Activated CD4-positive, CD25-positive, alpha-beta regulatory T cell treated with anti-CD3 and anti-CD28 coated beads, Interleukin-2, amount 50 U/mL, for 24 hours (primary cell): ENCODE results near the gene DCAF8L1.
"Not testable (repeated sequence)": the region's sequence is repeated elsewhere in the genome, so short reads cannot be mapped to it uniquely, and the experiment has no call there.

Experiments
- ATAC-seq, 2 donors: fragments of 150-1000 bp; cut with Tn5 transposase; one replicate each; pipeline ENCODE4 v1.10.0; 2021; ENCODE audit warnings: mild to moderate bottlenecking in 1 of 2, moderate library complexity in 1 of 2

DCAF8L1 gene

DNA sequence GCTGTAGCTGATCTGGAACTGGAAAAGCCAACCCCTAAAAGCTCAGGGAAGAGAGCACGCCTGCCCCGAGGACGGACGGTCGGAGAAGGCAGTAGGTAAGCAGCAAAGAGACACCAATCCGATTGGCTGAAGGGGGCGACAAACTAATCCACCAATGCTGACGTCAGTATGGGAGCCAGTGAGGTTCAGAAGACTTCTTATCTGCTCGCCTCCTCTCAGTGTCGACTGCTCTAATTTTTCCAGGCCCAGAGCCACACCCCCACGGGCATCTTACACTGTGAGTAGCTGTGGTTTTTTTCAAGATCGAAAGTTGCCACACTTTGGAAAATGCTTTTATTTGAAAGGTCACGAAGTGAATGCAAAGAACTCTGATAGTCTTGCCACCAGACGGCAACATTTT is at the start of gene DCAF8L1:
DCAF8L1 (minus strand) TSS at position 101 of the 400 bp plus-strand sequence. CDS start 115 bp downstream, outside the sequence.
- ATAC-seq: no peak

DNA sequence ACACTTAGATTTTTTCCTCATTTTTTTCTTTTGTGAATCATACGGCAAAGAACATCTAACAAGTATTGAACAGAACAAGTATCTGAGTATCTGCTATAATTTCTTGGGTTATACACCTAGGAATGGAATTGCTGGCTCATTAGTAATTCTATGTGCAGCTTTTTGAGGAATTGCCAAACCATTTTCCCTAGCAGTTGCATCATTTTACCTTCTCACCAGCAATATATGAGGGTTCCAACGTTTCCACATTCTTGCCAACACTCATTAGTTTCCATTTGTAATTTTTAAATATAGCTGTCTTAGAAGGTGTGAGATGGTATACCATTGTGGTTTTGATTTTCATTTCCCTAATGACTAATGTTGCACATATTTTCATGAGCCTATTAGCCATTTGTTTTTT is 41.1 kb upstream of the DCAF8L1 start:
- ATAC-seq: no peak

DNA sequence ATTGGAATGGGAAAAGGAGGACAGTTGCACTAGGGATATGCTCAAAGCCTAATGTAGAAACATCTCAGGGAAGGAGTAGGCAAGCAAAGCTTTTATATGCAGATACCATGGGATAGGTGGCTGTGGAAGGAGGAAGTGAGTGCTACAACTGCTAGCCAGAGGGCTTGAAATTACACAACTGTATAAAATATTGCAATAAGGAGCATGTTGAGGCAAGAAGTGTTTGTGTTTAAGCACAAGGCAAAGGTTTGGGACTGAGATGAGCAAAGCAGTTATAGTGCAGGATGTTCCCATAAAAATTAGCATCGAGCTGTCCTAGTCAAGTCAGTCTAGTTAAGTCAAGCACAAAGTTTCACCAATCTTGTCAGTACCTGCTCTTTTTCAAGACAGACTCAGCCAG is 35.6 kb upstream of the DCAF8L1 start:
- no peak for ATAC-seq

GRCh38 chrX:28015993-28016392 is 34.7 kb upstream of the DCAF8L1 start:
- no peak for ATAC-seq

GRCh38 chrX:28010875-28011274 is 29.6 kb upstream of the DCAF8L1 start:
- ATAC-seq: no peak

DNA sequence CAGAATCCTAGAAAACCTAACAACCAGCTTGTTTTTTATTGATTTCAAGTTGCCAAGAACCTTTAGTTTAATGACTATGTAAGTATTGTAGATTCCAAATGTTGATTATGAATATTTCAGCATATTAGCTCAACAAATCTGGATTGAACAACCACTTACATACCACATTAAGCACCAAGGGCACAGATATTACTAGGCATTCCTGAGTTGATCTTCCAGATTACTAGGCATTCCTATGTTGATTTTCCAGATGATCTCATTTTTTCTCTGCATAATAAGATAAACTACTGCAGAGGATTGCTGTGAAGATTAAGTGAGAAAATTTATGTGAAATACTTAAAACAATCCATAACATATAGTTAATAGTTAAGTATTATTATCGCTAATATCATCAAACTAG is 17.4 kb upstream of the DCAF8L1 start:
- no peak for ATAC-seq

DNA sequence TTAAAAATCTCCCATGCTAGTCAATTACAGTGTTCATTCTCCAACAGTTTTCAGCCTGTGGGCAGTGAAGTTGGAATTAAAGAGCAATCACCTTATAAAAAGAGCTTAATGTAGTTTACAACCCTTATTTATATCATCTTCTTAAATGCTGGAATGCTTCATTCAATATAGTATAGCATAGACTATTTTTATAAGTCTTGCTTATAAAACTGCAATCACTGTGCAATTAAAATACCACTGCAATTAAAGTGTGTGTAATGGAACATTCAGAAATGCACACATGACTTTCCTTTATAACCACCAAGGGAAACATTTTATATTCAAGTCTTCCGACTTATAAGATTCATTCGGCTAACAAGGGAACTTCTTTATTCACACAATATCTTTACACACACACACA is 16.4 kb upstream of the DCAF8L1 start:
- ATAC-seq: no peak

DNA sequence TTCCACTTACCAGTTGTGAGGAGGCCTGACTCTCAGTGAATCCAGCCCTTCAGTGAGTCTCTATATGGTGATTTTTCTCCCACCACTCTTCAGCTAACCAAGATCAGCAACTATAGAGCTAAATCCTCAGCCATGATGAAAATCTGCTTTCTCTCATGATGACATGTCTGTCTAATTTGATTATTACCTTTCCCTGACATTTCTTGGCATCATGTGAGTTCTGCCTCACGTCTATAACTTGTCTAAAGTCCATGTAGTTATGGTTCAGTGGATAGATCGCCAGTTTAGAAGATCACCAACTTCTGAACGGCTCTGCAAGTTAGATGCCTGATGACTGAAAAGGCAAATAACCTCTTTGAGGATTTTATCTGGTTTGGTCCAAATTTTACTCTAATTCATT is 14.9 kb upstream of the DCAF8L1 start:
- no peak for ATAC-seq

DNA sequence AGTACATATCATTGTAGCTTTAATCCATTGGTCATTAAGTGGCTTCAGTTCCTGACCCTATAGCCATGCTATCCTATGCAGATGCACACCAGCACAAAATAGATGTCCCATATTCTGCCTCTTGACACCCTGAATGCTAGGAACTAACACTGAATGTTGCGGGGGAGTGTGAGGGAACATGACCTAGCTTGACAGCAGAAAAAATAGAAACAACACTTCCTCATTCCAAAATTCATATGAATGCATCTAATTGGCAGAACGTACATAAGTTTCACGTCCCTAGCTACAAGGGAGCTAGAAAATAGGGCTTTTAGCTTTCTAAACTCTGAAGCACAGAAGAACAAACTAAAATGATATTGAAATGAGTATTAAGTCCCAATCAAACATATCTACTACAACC is 14.4 kb upstream of the DCAF8L1 start:
- ATAC-seq: no peak

DNA sequence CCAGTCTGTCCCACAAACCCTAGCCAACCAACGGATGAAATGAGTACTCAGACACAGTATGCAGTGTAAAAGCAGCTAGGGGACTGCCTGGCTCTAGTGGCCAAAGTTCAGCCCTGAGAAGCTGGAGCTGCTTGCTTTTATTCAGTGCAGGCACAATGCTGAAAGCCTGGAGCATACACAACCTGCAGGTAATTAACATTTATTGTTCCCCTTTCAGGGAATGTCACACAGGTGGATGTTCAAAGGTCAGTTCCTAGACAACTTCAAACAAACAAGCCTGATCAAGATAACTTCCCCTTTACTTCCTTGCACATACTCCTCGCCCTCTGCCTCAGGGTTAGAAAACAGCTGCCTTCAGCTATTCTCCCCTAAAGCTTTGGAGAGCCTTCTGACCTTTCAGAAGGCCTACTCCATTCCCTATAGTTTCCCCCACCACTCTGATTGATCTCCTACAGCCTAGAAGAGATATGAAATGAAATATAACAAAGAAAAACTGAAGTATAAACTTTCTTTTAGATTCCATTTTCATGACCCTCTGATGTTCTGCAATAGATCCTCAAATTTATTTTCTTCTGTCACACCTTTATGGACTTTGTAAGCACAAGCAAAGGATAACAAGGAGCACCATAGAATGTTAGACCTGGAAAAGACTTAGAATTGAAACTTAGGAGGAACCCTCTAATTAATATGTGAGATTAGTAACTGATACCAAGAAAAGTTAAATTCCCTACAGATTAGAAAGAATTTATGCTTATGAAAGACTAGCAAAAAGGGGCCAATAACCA is 6.8 kb upstream of the DCAF8L1 start:
- ATAC-seq: no peak

GRCh38 chrX:27976934-27977333 is 4.3 kb downstream of the DCAF8L1 start:
- ATAC-seq: not testable (repeated sequence)

DNA sequence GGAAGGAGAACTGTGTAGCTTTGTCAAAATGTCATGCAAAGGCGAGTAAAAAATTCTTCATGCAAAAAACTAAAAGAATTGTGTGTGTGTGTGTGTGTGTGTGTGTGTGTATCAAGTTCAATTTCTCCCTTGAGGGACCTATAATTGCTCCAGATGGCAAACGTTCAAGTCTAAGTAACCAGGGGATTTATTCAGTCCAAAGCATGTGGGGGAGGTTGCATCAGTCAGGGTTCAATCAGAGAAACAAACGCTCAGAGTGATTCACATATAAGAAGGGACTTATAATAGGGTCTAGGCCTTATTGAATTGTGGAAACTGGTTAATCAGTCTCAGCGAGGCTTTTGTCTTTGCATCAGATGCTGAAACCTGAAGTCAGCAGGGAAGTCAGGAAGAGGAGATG is 5.0 kb downstream of the DCAF8L1 start:
- ATAC-seq: no peak

- no peak for ATAC-seq
Measured at GRCh38 chrX:27968878-27969277, 12.4 kb downstream of the DCAF8L1 start.

DNA sequence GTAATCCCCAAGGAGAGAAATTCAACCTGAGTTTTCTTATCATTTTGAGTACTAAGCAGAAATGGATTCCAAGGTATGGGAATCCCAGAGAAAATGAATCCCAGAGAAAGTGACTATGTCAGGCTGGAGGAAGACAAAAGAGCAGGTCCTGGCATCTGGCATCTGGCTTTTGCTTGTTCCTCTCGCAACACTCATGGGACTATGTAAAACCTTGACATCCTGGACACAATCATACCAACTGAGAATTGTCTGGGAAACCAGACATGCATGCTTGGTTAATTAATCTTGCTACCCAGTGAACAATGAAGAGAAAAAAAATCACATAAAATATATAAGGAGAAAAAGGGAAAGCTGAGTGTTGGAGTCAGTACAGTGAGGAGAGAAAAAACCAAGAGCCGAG is 12.9 kb downstream of the DCAF8L1 start:
- no peak for ATAC-seq

- ATAC-seq: no peak
Measured at GRCh38 chrX:27966955-27967354, 14.3 kb downstream of the DCAF8L1 start.

- ATAC-seq: no peak
Measured at GRCh38 chrX:27966492-27966891, 14.8 kb downstream of the DCAF8L1 start.

GRCh38 chrX:27965348-27965747 is 15.9 kb downstream of the DCAF8L1 start:
- not testable (repeated sequence) for ATAC-seq

- no peak for ATAC-seq
Measured at GRCh38 chrX:27964432-27964831, 16.8 kb downstream of the DCAF8L1 start.

DNA sequence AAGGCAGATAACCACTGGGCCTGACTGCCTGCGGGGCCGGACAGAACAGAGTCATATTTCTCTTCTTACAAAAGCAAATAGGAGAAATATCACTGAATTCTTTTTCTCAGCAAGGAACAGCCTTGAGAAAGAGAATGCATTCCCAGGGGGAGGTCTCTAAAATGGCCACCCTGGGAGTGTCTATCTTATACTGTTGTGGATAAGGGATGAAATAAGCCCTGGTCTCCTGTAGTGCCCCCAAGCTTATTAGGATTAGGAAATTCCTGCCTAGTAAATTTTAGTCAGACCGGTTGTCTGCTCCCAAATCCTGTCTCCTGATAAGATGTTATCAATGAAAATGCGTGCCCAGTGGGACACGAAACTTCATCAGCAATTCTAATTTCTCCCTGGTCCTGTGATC is 20.8 kb downstream of the DCAF8L1 start:
- not testable (repeated sequence) for ATAC-seq

DNA sequence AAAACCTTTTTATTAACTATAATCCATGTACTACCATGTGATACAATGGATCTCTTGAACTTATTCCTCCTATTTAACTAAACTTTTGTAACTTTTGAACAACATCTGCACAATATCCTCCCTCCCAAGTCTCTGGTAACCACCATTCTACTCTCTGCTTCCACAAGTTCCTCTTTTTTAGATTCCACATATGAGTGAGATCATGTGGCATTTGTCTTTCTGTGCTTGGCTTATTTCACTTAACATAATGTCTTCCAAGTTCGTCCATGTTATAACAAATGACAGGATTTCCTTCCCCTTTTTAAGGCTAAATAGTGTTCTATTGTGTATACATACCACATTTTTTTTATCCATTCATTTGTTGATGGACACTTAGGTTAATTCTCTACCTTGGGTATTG is 28.1 kb downstream of the DCAF8L1 start:
- no peak for ATAC-seq

DNA sequence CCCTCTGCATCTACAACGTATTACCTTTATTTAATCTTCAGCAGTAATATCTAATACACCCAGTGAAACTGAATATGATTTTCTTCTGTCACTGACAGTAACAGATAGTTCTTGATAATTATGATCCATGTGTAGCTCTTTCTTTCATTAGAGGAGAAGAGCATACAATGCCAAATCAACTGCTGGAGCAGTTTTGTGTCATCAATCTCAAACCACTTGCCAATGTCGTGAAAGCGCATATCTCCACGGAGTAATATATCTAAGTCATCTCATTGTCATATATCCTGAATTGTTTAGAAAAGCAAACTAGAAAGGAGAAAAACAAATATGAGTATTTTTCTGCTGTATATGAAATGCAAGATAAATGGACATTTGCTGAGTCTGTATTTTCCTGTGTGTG is 47.9 kb downstream of the DCAF8L1 start:
- ATAC-seq: no peak
